HepG2 (cell line): ENCODE data around the gene FAM20A. TPM values are rescaled to one million over a fixed set of nuclear protein-coding genes. Genes with fewer than 3 reads are reported as not detected.

Experiments used
- ATAC-seq: fragments of 200-7000 bp; cut with Tn5 transposase; 3 replicates; pipeline ENCODE4 v1.9.1; 2020; ENCODE audit warnings: mild to moderate bottlenecking, moderate library complexity
- BruUV-seq: library from RNA; stranded (reverse); fragments of 400-500 nt; replicated peaks from 2 replicates; lab custom pipeline; 2021; lab: Mats Ljungman, UMichigan
- CTCF ChIA-PET: fragments of 300-600 bp; formaldehyde crosslinking; extraction: SDS; loops from one replicate; lab custom pipeline; 2021; ENCODE audit warnings: low total read pairs, inconsistent platforms, low intra/inter-chr PET ratio; lab: Yijun Ruan, JAX
- POLR2A ChIA-PET: fragments of 350-600 bp; sonication (Branson Sonifier 250); formaldehyde crosslinking; loops from one replicate; lab custom pipeline; 2020; ENCODE audit warnings: antibody characterized with exemption, inconsistent platforms; lab: Yijun Ruan, JAX
- DNase-seq: peaks from one replicate; pipeline ENCODE4 v3.0.0-alpha.2; 2015; ENCODE audit warnings: low spot score
- FAIRE-seq: peaks from 3 replicates; lab custom pipeline; 2011; peaks lifted over from hg19 to GRCh38; lab: Jason Lieb, UNC
- H2AFZ ChIP-seq: one replicate; pipeline ENCODE4 v1.6.1; 2011; ENCODE audit warnings: low read length, inconsistent platforms
- H3K27ac ChIP-seq: fragments of 300-600 bp; 3 replicates; pipeline ENCODE4 v1.8.0; 2011; ENCODE audit warnings: mixed run types, mild to moderate bottlenecking, mixed read lengths, low read length, inconsistent platforms; ENCODE audit not compliant: insufficient read depth; ENCODE audit errors: extremely low read length
- H3K27me3 ChIP-seq, 2 experiments: fragments of 200-600 bp in 1 of 2; 2 replicates in 1 of 2; 3 replicates in 1 of 2; pipeline versions ENCODE4 v1.6.0 to v1.8.0; 2011; ENCODE audit warnings: low read length in 2 of 2, mild to moderate bottlenecking in 2 of 2, moderate library complexity in 2 of 2, inconsistent platforms in 1 of 2; ENCODE audit not compliant: insufficient read depth in 2 of 2, control insufficient read depth in 1 of 2
- H3K36me3 ChIP-seq, 2 experiments: fragments of 200-600 bp in 1 of 2; replicated peaks in 1 of 2; 2 replicates in 1 of 2; 3 replicates in 1 of 2; pipeline versions ENCODE4 v1.5.1 to v1.8.0; 2011; ENCODE audit warnings: low read length in 2 of 2, inconsistent platforms in 1 of 2; ENCODE audit not compliant: insufficient read depth in 2 of 2, control insufficient read depth in 1 of 2
- H3K4me1 ChIP-seq: 2 replicates; pipeline ENCODE4 v1.5.1; 2012; ENCODE audit warnings: low read length, inconsistent platforms; ENCODE audit not compliant: insufficient read depth
- H3K4me2 ChIP-seq: 2 replicates; pipeline ENCODE4 v1.6.0; 2011; ENCODE audit warnings: low read depth, low read length, inconsistent platforms
- H3K4me3 ChIP-seq, 3 experiments: fragments of 200-600 bp in 1 of 3; sonication (generic), shearing (Covaris generic) in 1 of 3; replicated peaks in 1 of 3; 2 replicates each; pipeline ENCODE4 v1.5.1; 2011 to 2016; ENCODE audit warnings: low read length in 3 of 3, inconsistent platforms in 2 of 3, low read depth in 2 of 3, mild to moderate bottlenecking in 2 of 3, control low read depth in 1 of 3, mixed read lengths in 1 of 3; ENCODE audit not compliant: insufficient read depth in 1 of 3
- H3K79me2 ChIP-seq: one replicate; pipeline ENCODE4 v1.6.1; 2011; ENCODE audit warnings: low read length, inconsistent platforms; ENCODE audit not compliant: insufficient read depth
- H3K9ac ChIP-seq: 2 replicates; pipeline ENCODE4 v1.6.0; 2011; ENCODE audit warnings: mild to moderate bottlenecking, low read depth, low read length, inconsistent platforms; ENCODE audit not compliant: insufficient read depth
- H3K9me3 ChIP-seq: 2 replicates; pipeline ENCODE4 v1.5.1; 2012; ENCODE audit warnings: mild to moderate bottlenecking, low read length
- H4K20me1 ChIP-seq: 2 replicates; pipeline ENCODE4 v1.6.0; 2011; ENCODE audit warnings: inconsistent platforms, mild to moderate bottlenecking, low read length, moderate library complexity; ENCODE audit not compliant: insufficient read depth
- ATRX ChIP-seq: sonication (generic); formaldehyde crosslinking; IDR thresholded peaks from 2 replicates; pipeline ENCODE4 v1.4.0; 2020; ENCODE audit warnings: missing genetic modification reagents, borderline replicate concordance
- CC2D1A ChIP-seq: sonication (generic); formaldehyde crosslinking; IDR thresholded peaks from 2 replicates; pipeline ENCODE4 v1.8.1; 2023; ENCODE audit warnings: mild to moderate bottlenecking, missing genetic modification reagents
- JUNB ChIP-seq: sonication (generic); formaldehyde crosslinking; IDR thresholded peaks from 2 replicates; pipeline ENCODE4 v1.8.0; 2022; ENCODE audit warnings: missing genetic modification reagents, mild to moderate bottlenecking, borderline replicate concordance
- MED1 ChIP-seq: sonication (generic); formaldehyde crosslinking; IDR thresholded peaks from 2 replicates; pipeline ENCODE4 v1.4.0; 2020; ENCODE audit warnings: missing genetic modification reagents
- NR2C2 ChIP-seq: sonication (generic); formaldehyde crosslinking; IDR thresholded peaks from 2 replicates; pipeline ENCODE4 v1.4.0; 2020; ENCODE audit warnings: missing genetic modification reagents, mild to moderate bottlenecking, moderate library complexity, borderline replicate concordance
- PHF21A ChIP-seq: sonication (generic); formaldehyde crosslinking; IDR thresholded peaks from 2 replicates; pipeline ENCODE4 v1.5.0; 2020; ENCODE audit warnings: mild to moderate bottlenecking, missing genetic modification reagents
- PLRG1 ChIP-seq: fragments of 450-650 bp; conservative IDR thresholded peaks from 2 replicates; pipeline ENCODE4 v1.6.1; 2016
- SALL1 ChIP-seq: sonication (generic); formaldehyde crosslinking; IDR thresholded peaks from 2 replicates; pipeline ENCODE4 v1.8.0; 2022; ENCODE audit warnings: mild to moderate bottlenecking, missing genetic modification reagents
- SSRP1 ChIP-seq: IDR thresholded peaks from 2 replicates; pipeline ENCODE4 v1.6.1; 2016; ENCODE audit warnings: control low read depth
- ZBTB38 ChIP-seq: sonication (generic); formaldehyde crosslinking; IDR thresholded peaks from 2 replicates; pipeline ENCODE4 v1.5.1; 2020; ENCODE audit warnings: mild to moderate bottlenecking, missing genetic modification reagents
- ZFP1 ChIP-seq: IDR thresholded peaks from 2 replicates; pipeline ENCODE4 v1.6.1; 2016
- ZNF143 ChIP-seq: sonication (generic); formaldehyde crosslinking; IDR thresholded peaks from 2 replicates; pipeline ENCODE4 v1.4.0; 2020; ENCODE audit warnings: missing genetic modification reagents
- ZNF296 ChIP-seq: sonication (generic); formaldehyde crosslinking; conservative IDR thresholded peaks from 2 replicates; pipeline ENCODE4 v1.5.0; 2020; ENCODE audit warnings: mild to moderate bottlenecking, missing genetic modification reagents
- ZNF329 ChIP-seq: sonication (generic); formaldehyde crosslinking; IDR thresholded peaks from 2 replicates; pipeline ENCODE4 v1.9.0; 2021; ENCODE audit warnings: low read depth, mild to moderate bottlenecking, missing genetic modification reagents
- ZNF552 ChIP-seq: sonication (generic); formaldehyde crosslinking; IDR thresholded peaks from 2 replicates; pipeline ENCODE4 v1.9.0; 2022; ENCODE audit warnings: missing genetic modification reagents, mild to moderate bottlenecking, borderline replicate concordance
- ZNF775 ChIP-seq: sonication (generic); formaldehyde crosslinking; IDR thresholded peaks from 2 replicates; pipeline ENCODE4 v1.4.0; 2020; ENCODE audit warnings: missing genetic modification reagents, mild to moderate bottlenecking, moderate library complexity, borderline replicate concordance
- ZNF776 ChIP-seq: sonication (generic); formaldehyde crosslinking; IDR thresholded peaks from 2 replicates; pipeline ENCODE4 v1.4.0; 2020; ENCODE audit warnings: mild to moderate bottlenecking, missing genetic modification reagents
- ZNF83 ChIP-seq: sonication (generic); formaldehyde crosslinking; IDR thresholded peaks from 2 replicates; pipeline ENCODE4 v1.4.0; 2020; ENCODE audit warnings: missing genetic modification reagents, mild to moderate bottlenecking, borderline replicate concordance
- ZZZ3 ChIP-seq: sonication (generic); formaldehyde crosslinking; IDR thresholded peaks from 2 replicates; pipeline ENCODE4 v1.4.0; 2020; ENCODE audit warnings: missing genetic modification reagents, mild to moderate bottlenecking, borderline replicate concordance
- WGBS: methylation state at CpG from one replicate; pipeline ENCODE4 v1.1.6; 2017; ENCODE audit warnings: low lambda C conversion rate; 5-methylcytosine and 5-hydroxymethylcytosine counted together
- in situ Hi-C: cut with HindIII; loops from 2 replicates; pipeline ENCODE4 v1.10.0; 2017; ENCODE audit warnings: low pct_unique_long_range_greater_than_20kb; ENCODE audit not compliant: extremely low pct_ligation_motif_present
- intact Hi-C: fragments of 100-400 bp; cut with micrococcal nuclease; formaldehyde crosslinking; loops from one replicate; pipeline ENCODE4 v1.10.0; 2022; ENCODE audit not compliant: unreplicated experiment
- polyA plus RNA-seq, 8 experiments: library from polyadenylated mRNA; depleted of rRNA in 3 of 8; stranded (reverse) in 7 of 8; unstranded in 1 of 8; fragments of >200 nt; fragmentation: Illumina TruSeq in 4 of 8; extraction: Trizol in 4 of 8; gene quantifications; 2 replicates each; pipeline versions ENCODE4 v1.2.1 to v1.2.3, GENCODE V29; 2011 to 2016; ENCODE audit warnings: low read depth in 4 of 8, missing spikeins in 1 of 8, mixed read lengths in 1 of 8; ENCODE audit not compliant: insufficient read depth in 1 of 8
- total RNA-seq, 5 experiments: library from RNA; depleted of rRNA; stranded (reverse); fragments of >200 nt; fragmentation: Illumina TruSeq; extraction: Trizol; gene quantifications; 2 replicates each; pipeline ENCODE4 v1.2.3, GENCODE V29; 2016; ENCODE audit warnings: low read depth in 1 of 5
- TF ChIP-seq, protein P1 (sequence below): IDR thresholded peaks from 2 replicates; pipeline ENCODE4 v1.6.1; 2012; ENCODE audit warnings: inconsistent platforms
- TF ChIP-seq, protein P2 (sequence below): sonication (generic); formaldehyde crosslinking; IDR thresholded peaks from 2 replicates; pipeline ENCODE4 v1.8.0; 2022; ENCODE audit warnings: missing genetic modification reagents, mild to moderate bottlenecking, moderate library complexity, borderline replicate concordance
- TF ChIP-seq, protein P3 (sequence below): sonication (generic); formaldehyde crosslinking; IDR thresholded peaks from 2 replicates; pipeline ENCODE4 v1.5.0; 2020; ENCODE audit warnings: missing genetic modification reagents
- TF ChIP-seq, protein P4 (sequence below): sonication (generic); formaldehyde crosslinking; IDR thresholded peaks from 2 replicates; pipeline ENCODE4 v1.4.0; 2020; ENCODE audit warnings: missing genetic modification reagents

The FAM20A gene
- total and polyA plus RNA-seq, 2 of the 13 experiments (the other 11 are each of a cell fraction or from before 2014, with no cell fraction given) = 9.3 to 20.7 TPM

DNA sequence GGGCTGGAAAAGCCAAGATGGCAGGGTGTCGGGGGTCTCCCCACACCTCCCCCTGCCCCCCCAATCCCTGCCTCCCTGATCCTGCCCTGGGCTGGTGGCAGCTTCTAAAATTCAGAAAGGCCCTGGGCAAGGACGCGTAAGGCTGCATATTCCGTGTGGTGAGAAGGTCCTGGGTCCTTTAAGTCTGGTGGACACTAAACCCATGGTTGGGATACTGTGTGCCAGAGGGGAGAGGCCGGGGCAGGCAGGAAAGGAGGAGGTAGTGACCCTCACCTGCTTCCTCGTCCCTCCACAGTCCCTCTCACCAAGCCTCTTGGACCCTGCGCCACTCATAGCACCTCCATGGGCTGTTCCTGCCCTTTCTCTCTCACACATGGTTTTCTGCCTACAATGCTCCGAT, 60.2 kb downstream of the FAM20A start:
- H3K4me3 ChIP-seq = no peak overlapping the region
- H3K27me3 ChIP-seq = no peaks in the 10 kb centered on the region
- POLR2A ChIA-PET = interaction anchor here (1.0 to 1.8 kb wide), 3 partner anchors 29 to 60 kb away, joined by 3 to 6 read pairs (median 6); partner anchors contain the start of genes FAM20A and PRKAR1A
- ATAC-seq (peak; percentile 5), DNase-seq (no peak), FAIRE-seq (no peak)
- no peaks in the 10 kb centered on the region for H4K20me1 ChIP-seq
- in situ Hi-C loops = loop anchor here (5.0 kb wide), 1 partner anchor 56 kb away; no protein-coding TSS in a partner anchor
- CTCF ChIA-PET = no interaction called here
- no peak overlapping the region for H3K27ac ChIP-seq
- no peaks in the 10 kb centered on the region for H3K9me3 ChIP-seq
- H3K4me1 ChIP-seq = peaks cover 4% of the 10 kb centered on the region
- no peak overlapping the region for H3K4me2 ChIP-seq
- 99% methylated on average over 8 of the region's 8 CpGs for WGBS
- no TSS peak for BruUV-seq
- no peaks in the 10 kb centered on the region for H3K79me2 ChIP-seq
- H3K9ac ChIP-seq = no peak overlapping the region
- no peak overlapping the region for H2AFZ ChIP-seq
- H3K36me3 ChIP-seq = peaks cover 19 to 25% of the 10 kb centered on the region in 2 experiments
- intact Hi-C loops = no loop called here
- TF ChIP-seq JUNB (CRISPR knock-in tag) (no peak), ZNF329 (CRISPR knock-in tag) (peak; percentile 34; the same call in 1 of the 2 replicates), ZNF776 (no peak), ZZZ3 (CRISPR knock-in tag) (no peak), ZNF143 (CRISPR knock-in tag) (no peak), PLRG1 (no peak), ZNF83 (CRISPR knock-in tag) (no peak), ZNF296 (CRISPR knock-in tag) (no peak), ATRX (CRISPR knock-in tag) (no peak), SSRP1 (CRISPR knock-in tag) (no peak; the same call in 1 of the 2 replicates), CC2D1A (CRISPR knock-in tag) (no peak), ZBTB38 (no peak), MED1 (CRISPR knock-in tag) (0 out of 2 replicates have a peak, but pooled peaks have one; percentile 9), ZNF552 (CRISPR knock-in tag) (no peak), ZFP1 (no peak), PHF21A (CRISPR knock-in tag) (no peak), NR2C2 (CRISPR knock-in tag) (no peak), ZNF775 (CRISPR knock-in tag) (no peak), SALL1 (CRISPR knock-in tag) (no peak)
- TF ChIP-seq, protein P1, sequence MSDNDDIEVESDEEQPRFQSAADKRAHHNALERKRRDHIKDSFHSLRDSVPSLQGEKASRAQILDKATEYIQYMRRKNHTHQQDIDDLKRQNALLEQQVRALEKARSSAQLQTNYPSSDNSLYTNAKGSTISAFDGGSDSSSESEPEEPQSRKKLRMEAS = no peak; the same call in 1 of the 2 replicates
- TF ChIP-seq, protein P2, sequence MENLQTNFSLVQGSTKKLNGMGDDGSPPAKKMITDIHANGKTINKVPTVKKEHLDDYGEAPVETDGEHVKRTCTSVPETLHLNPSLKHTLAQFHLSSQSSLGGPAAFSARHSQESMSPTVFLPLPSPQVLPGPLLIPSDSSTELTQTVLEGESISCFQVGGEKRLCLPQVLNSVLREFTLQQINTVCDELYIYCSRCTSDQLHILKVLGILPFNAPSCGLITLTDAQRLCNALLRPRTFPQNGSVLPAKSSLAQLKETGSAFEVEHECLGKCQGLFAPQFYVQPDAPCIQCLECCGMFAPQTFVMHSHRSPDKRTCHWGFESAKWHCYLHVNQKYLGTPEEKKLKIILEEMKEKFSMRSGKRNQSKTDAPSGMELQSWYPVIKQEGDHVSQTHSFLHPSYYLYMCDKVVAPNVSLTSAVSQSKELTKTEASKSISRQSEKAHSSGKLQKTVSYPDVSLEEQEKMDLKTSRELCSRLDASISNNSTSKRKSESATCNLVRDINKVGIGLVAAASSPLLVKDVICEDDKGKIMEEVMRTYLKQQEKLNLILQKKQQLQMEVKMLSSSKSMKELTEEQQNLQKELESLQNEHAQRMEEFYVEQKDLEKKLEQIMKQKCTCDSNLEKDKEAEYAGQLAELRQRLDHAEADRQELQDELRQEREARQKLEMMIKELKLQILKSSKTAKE (CRISPR knock-in tag) = no peak
- TF ChIP-seq, protein P3, sequence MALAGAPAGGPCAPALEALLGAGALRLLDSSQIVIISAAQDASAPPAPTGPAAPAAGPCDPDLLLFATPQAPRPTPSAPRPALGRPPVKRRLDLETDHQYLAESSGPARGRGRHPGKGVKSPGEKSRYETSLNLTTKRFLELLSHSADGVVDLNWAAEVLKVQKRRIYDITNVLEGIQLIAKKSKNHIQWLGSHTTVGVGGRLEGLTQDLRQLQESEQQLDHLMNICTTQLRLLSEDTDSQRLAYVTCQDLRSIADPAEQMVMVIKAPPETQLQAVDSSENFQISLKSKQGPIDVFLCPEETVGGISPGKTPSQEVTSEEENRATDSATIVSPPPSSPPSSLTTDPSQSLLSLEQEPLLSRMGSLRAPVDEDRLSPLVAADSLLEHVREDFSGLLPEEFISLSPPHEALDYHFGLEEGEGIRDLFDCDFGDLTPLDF (CRISPR knock-in tag) = no peak
- TF ChIP-seq, protein P4, sequence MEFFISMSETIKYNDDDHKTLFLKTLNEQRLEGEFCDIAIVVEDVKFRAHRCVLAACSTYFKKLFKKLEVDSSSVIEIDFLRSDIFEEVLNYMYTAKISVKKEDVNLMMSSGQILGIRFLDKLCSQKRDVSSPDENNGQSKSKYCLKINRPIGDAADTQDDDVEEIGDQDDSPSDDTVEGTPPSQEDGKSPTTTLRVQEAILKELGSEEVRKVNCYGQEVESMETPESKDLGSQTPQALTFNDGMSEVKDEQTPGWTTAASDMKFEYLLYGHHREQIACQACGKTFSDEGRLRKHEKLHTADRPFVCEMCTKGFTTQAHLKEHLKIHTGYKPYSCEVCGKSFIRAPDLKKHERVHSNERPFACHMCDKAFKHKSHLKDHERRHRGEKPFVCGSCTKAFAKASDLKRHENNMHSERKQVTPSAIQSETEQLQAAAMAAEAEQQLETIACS (CRISPR knock-in tag) = no peak
